Activated T-cell treated with anti-CD3 and anti-CD28 coated beads, Interleukin-2, amount 50 U/mL, for 1 hour (primary cell): ENCODE data around the gene SIDT1.
"Not testable (repeated sequence)": the region's sequence is repeated elsewhere in the genome, so short reads cannot be mapped to it uniquely, and the experiment has no call there.

Experiments
- DNase-seq: peaks from one replicate; pipeline ENCODE4 v3.0.0-alpha.2; 2020

SIDT1 gene

GRCh38 chr3:113600418-113601182 lies 68.2 kb downstream of the SIDT1 start:
- DNase-seq: no peak

- no peak for DNase-seq
Measured at GRCh38 chr3:113601240-113601639, 68.9 kb downstream of the SIDT1 start.

- DNase-seq: no peak
Measured at GRCh38 chr3:113602256-113602655, 69.9 kb downstream of the SIDT1 start.

GRCh38 chr3:113602836-113603235 lies 70.5 kb downstream of the SIDT1 start:
- no peak for DNase-seq

GRCh38 chr3:113606539-113607218 lies 74.3 kb downstream of the SIDT1 start:
- DNase-seq: peak; percentile 20

GRCh38 chr3:113607219-113607596 lies 74.9 kb downstream of the SIDT1 start:
- DNase-seq: no peak

- DNase-seq: no peak
Measured at GRCh38 chr3:113614402-113614801, 82.0 kb downstream of the SIDT1 start.

- DNase-seq: no peak
Measured at GRCh38 chr3:113615976-113616375, 83.6 kb downstream of the SIDT1 start.

- DNase-seq: no peak
Measured at GRCh38 chr3:113617726-113618125, 85.4 kb downstream of the SIDT1 start.

- no peak for DNase-seq
Measured at GRCh38 chr3:113620091-113620490, 87.7 kb downstream of the SIDT1 start.

GRCh38 chr3:113623324-113623723 lies 91.0 kb downstream of the SIDT1 start:
- no peak for DNase-seq

- no peak for DNase-seq
Measured at GRCh38 chr3:113623811-113624210, 91.5 kb downstream of the SIDT1 start.

GRCh38 chr3:113625834-113626233 lies 93.5 kb downstream of the SIDT1 start:
- DNase-seq: no peak

- DNase-seq: no peak
Measured at GRCh38 chr3:113626503-113627371, 94.4 kb downstream of the SIDT1 start.

GRCh38 chr3:113628316-113628715 lies 96.0 kb downstream of the SIDT1 start:
- no peak for DNase-seq

- DNase-seq: no peak
Measured at GRCh38 chr3:113628788-113629187, 96.4 kb downstream of the SIDT1 start.

GRCh38 chr3:113629584-113630421 lies 97.4 kb downstream of the SIDT1 start:
- DNase-seq: no peak

GRCh38 chr3:113630956-113631542 lies 98.7 kb downstream of the SIDT1 start:
- no peak for DNase-seq

- no peak for DNase-seq
Measured at GRCh38 chr3:113631573-113631972, 99.2 kb downstream of the SIDT1 start.

- no peak for DNase-seq
Measured at GRCh38 chr3:113634782-113635474, 102.6 kb downstream of the SIDT1 start.

- not testable (repeated sequence) for DNase-seq
Measured at GRCh38 chr3:113636034-113636433, 103.7 kb downstream of the SIDT1 start.

- no peak for DNase-seq
Measured at GRCh38 chr3:113637756-113638155, 105.4 kb downstream of the SIDT1 start.
